ENCODE measurements around the gene RTN4R.

The RTN4R gene

DNA sequence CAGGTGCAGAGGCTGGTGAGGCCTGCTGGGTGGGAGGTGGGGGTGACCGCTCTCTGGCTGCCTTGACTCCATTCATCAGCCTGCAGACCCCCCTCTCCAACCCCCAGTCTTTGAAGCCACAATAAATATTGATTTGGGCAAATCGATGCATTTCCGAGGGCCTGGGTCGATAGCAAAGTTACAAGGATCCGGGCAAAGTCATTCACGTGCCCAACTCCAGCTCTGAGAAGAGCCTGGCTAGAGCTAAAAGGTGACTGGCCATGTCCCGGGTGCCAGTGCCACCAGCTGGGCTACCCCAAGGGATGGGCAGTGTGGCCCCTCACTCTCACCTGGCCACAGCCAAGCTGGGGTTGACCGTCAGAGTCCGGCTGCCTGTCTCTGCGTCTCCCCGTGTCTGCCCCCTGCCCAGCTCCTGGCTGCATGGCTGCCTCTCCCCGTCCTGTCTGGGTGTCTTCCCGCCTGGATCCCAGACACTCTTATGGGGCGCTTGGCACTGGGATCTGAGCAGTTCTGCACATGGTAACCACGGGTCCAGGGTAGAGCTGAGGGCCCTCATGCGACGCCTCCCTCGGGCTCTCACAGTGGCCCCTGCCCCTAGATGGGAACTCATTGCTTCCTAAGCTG is 70.6 kb downstream of the RTN4R start:
- TF ChIP-seq, protein P1, sequence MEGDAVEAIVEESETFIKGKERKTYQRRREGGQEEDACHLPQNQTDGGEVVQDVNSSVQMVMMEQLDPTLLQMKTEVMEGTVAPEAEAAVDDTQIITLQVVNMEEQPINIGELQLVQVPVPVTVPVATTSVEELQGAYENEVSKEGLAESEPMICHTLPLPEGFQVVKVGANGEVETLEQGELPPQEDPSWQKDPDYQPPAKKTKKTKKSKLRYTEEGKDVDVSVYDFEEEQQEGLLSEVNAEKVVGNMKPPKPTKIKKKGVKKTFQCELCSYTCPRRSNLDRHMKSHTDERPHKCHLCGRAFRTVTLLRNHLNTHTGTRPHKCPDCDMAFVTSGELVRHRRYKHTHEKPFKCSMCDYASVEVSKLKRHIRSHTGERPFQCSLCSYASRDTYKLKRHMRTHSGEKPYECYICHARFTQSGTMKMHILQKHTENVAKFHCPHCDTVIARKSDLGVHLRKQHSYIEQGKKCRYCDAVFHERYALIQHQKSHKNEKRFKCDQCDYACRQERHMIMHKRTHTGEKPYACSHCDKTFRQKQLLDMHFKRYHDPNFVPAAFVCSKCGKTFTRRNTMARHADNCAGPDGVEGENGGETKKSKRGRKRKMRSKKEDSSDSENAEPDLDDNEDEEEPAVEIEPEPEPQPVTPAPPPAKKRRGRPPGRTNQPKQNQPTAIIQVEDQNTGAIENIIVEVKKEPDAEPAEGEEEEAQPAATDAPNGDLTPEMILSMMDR (IDR thresholded peaks at IDR 0.05; ENCODE audit: low read depth, low read length), result no peak
- H3K4me3 ChIP-seq (ENCODE audit: low read depth, low read length), result no peak overlapping the region

DNA sequence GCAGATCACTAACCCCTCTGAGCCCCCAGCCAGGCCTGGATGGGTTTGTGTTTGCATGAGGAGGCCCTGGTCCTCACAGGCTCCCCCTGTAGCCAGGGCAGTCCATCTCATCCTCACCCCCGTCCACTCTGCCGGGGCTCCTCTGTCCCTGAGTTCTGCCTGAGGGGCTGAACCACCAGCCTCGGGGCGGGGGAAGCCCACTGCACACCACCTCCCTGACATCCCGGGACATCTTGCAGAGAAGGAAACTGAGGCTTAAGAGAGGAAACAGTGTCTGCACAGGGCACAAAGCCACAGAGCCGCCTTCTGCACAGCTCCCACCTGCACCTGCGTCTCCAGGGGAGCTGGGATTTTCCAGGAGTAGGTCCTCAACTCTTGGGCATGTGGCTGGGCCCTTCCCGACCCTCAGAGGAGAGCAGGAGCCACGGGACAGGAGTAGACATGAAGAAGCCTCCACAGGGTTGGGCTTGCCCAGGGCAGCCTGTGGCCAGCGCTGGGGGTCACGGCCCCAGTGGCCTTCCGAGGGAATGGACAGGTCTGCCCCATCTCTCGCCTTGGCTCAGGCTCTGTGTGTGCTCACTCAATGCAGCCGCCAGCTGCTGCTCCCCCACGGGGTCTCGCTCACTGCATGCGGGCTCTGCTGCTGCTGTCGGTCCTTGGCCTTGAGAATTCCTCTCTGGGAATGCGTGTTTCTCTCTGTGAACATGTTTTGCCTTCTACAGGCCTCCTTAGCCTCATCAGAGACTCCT is 71.8 kb downstream of the RTN4R start:
- TF ChIP-seq, protein P1 (IDR thresholded peaks at IDR 0.05; ENCODE audit: low read depth, low read length), result no peak
- no peak overlapping the region for H3K4me3 ChIP-seq (ENCODE audit: low read depth, low read length)

DNA sequence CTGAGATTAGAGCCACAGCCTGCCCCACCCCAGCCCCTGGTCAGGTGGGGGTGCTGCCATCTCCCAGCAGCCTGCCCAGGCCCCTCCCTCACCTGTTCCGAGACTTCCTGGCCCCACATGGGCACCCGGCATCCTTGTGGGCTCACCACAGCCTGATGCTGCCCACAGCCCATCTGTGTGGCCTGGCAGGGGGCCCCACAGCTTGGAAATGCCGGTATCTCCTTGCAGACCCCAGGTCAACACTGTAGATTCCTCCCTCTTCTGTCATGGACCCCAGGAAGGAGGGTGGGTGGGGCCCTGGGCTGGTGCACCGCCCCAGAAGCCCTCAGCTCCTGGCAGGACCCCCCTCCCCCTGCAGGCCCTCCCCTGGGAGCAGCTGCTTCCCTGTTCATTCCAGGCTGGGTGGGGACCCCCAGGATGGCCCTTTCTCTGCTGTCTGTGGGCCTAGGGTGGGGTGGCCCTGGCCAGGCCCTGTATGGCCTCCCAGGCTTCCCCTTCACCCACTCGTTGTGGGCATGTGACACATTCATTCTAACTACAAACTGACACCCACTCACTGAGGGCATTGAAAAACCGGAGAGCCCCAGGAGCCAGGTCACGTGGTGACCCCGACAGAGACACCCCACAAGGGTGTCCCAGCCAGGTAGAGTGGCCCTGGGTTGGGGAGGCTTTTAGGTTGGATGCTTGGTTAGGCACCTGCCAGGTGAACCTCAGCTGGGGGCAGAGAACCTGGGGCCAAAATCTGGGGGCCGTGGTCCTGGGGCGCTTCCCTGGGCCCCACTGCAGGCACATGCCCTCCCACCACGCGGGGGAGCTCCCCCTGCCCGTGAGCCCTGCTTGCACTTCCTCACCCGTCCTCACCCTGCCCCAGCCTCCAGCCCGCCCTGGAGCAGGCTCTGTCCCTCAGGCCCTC is 73.2 kb downstream of the RTN4R start:
- no peak overlapping the region for H3K4me3 ChIP-seq (ENCODE audit: low read depth, low read length)
- TF ChIP-seq, protein P1 (IDR thresholded peaks at IDR 0.05; ENCODE audit: low read depth, low read length), result no peak

DNA sequence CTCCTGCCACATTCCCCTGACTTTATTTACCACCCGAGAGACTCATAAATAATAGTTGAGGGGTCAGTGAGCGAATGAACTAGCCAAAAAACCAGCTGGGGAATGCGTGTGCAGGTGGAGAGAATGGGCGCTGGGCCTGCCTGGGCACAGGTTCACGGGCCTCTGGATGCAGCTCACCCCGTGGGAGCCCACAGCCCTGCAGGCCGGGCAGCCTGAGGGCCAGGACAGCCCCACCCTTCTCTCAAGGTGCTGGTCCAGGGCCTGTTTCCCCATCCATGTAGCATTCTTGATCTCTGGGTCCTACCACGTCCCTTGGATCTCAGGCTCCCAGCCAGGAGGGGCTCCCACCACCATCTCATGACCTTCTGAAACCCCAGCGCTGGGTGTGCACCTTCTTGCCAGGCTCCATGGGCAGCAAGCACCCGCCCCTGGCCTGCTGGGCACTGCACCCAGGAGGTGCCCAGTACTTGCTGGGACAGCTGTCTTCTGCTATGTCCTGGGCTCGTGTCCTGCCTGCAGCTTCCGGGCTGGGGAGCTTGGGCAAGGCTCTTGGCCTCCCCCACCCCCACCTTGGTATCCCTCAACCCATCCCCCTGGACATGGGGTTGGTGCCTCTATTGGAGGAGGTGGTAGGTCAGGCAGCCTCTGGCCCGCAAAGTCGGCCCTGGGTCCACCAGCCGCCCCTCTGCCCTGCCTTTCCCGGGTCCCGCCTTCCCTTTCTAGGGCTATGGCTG is 74.2 kb downstream of the RTN4R start:
- H3K4me3 ChIP-seq (ENCODE audit: low read depth, low read length), result no peak overlapping the region

DNA sequence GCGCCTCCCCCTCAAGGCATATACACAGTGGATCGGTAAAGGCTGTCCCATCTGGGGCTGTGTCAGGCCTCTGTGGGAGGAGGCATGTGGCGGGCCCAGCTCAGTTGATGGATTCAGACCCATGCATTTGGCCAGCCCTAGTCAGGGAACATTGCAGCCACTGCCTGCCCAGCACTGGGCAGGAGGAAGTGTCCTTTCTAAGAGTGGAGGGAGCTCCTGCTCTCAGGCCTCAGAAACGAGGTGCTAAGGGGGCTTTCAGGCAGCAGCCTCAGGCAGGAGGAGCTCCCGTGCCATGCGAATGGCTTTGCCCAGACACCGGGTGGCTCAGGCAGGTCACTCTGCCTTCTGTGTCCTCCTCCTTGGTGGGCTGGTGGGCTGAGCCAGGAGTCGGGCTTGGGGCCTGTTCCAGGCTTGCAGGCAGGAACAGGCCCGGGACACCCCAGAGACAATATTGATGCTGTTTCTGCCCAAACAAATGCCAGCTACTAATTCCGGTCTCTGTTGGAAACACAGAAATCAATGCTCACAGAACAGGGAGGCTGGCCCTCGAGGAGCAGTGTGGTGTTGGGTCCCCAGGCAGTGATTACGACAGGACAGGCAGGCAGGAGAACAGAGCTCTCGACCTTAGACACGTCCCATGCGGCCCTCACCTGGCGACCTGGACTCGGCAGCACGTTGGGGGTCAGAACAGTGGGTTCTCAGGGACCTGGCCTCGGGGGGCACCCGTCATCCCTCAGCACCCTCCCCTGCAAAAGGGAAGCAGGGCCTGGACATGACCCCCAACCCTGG is 75.0 kb downstream of the RTN4R start:
- TF ChIP-seq, protein P1 (IDR thresholded peaks at IDR 0.05; ENCODE audit: low read depth, low read length), result no peak

More for the DNA sequence above, 74.2 kb downstream of the RTN4R start:
- TF ChIP-seq, protein P1 (IDR thresholded peaks at IDR 0.05; ENCODE audit: low read depth, low read length), result no peak

DNA sequence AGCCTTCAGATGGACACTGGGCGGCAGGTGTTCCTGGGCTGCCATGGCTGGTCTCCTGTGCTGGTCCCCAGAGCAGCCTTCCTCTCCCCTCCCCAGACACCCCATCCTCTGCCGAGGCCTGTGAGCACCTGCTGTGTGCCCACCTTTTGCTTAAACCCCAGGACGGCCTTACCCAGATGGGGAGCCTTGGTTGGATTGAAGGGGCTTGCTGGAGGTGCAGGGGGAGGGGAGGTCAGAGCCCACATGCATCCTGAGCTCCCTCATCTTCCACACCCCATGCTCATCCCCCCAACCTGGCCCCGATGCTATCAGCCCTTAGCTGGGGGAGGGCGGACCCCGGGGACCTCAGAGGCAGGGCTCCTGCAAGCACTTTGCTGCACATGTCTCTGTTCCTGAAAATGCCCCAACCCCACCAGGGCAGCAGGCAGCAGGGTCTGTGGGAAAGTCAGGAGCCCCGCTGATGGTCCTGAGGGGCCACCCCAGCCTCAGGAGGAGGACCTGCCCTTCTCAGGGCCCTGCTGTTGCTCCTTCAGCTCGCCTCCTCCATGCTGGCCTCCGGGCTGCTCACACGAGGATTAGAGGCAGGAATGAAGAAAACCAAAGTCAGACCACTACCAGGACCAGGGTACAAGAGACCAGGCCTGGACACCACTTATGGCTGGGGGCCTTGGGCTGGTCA is 75.7 kb downstream of the RTN4R start:
- TF ChIP-seq, protein P1 (IDR thresholded peaks at IDR 0.05; ENCODE audit: low read depth, low read length), result no peak
- H3K4me3 ChIP-seq (ENCODE audit: low read depth, low read length), result no peak overlapping the region

More for the DNA sequence above, 75.0 kb downstream of the RTN4R start:
- H3K4me3 ChIP-seq (ENCODE audit: low read depth, low read length), result no peak overlapping the region
